Measurements from ENCODE around the gene NHSL2.
"Not testable (repeated sequence)": the region's sequence is repeated elsewhere in the genome, so short reads cannot be mapped to it uniquely, and the experiment has no call there.

Gene NHSL2

GRCh38 chrX:71923516-71923915 is 12.9 kb downstream of the NHSL2 start:
- DNase-seq (ENCODE audit: low read depth in 3 of 3), result no peak

GRCh38 chrX:71927040-71927439 is 16.4 kb downstream of the NHSL2 start:
- no peak for DNase-seq (ENCODE audit: low read depth in 3 of 3)

GRCh38 chrX:71928856-71929255 is 18.2 kb downstream of the NHSL2 start:
- no peak for DNase-seq (ENCODE audit: low read depth in 3 of 3)

GRCh38 chrX:71930298-71930697 is 19.7 kb downstream of the NHSL2 start:
- DNase-seq (ENCODE audit: low read depth in 3 of 3), result no peak

GRCh38 chrX:71935476-71935875 is 24.8 kb downstream of the NHSL2 start:
- DNase-seq (ENCODE audit: low read depth in 3 of 3), result no peak

- DNase-seq (ENCODE audit: low read depth in 3 of 3), result no peak
Measured at GRCh38 chrX:71936632-71937031, 26.0 kb downstream of the NHSL2 start.

GRCh38 chrX:71938371-71938770 is 27.7 kb downstream of the NHSL2 start:
- no peak for DNase-seq (ENCODE audit: low read depth in 3 of 3)

GRCh38 chrX:71941145-71941544 is 30.5 kb downstream of the NHSL2 start:
- no peak for DNase-seq (ENCODE audit: low read depth in 3 of 3)

GRCh38 chrX:71941776-71942175 is 31.1 kb downstream of the NHSL2 start:
- DNase-seq (ENCODE audit: low read depth in 3 of 3), result no peak

GRCh38 chrX:71944369-71944768 is 33.7 kb downstream of the NHSL2 start:
- DNase-seq (ENCODE audit: low read depth in 3 of 3), result no peak

- DNase-seq (ENCODE audit: low read depth in 3 of 3), result no peak
Measured at GRCh38 chrX:71945237-71945805, 34.7 kb downstream of the NHSL2 start.

- DNase-seq (ENCODE audit: low read depth in 3 of 3), result no peak
Measured at GRCh38 chrX:71949363-71949762, 38.7 kb downstream of the NHSL2 start.

- DNase-seq (ENCODE audit: low read depth in 3 of 3), result no peak
Measured at GRCh38 chrX:71949844-71950445, 39.3 kb downstream of the NHSL2 start.

- DNase-seq (ENCODE audit: low read depth in 3 of 3), result no peak
Measured at GRCh38 chrX:71953391-71953790, 42.7 kb downstream of the NHSL2 start.

- no peak for DNase-seq (ENCODE audit: low read depth in 3 of 3)
Measured at GRCh38 chrX:71953946-71954345, 43.3 kb downstream of the NHSL2 start.

GRCh38 chrX:71954458-71954857 is 43.8 kb downstream of the NHSL2 start:
- no peak for DNase-seq (ENCODE audit: low read depth in 3 of 3)

GRCh38 chrX:71955530-71956120 is 45.0 kb downstream of the NHSL2 start:
- DNase-seq (ENCODE audit: low read depth in 3 of 3), result no peak

- no peak for DNase-seq (ENCODE audit: low read depth in 3 of 3)
Measured at GRCh38 chrX:71958281-71958675, 47.6 kb downstream of the NHSL2 start.

- not testable (repeated sequence) for DNase-seq (ENCODE audit: low read depth in 3 of 3)
Measured at GRCh38 chrX:71964184-71964583, 53.5 kb downstream of the NHSL2 start.

- DNase-seq (ENCODE audit: low read depth in 3 of 3), result no peak
Measured at GRCh38 chrX:71974916-71975315, 64.3 kb downstream of the NHSL2 start.

GRCh38 chrX:71976753-71977152 is 66.1 kb downstream of the NHSL2 start:
- no peak for DNase-seq (ENCODE audit: low read depth in 3 of 3)

- DNase-seq (ENCODE audit: low read depth in 3 of 3), result no peak
Measured at GRCh38 chrX:71978164-71978563, 67.5 kb downstream of the NHSL2 start.

- no peak for DNase-seq (ENCODE audit: low read depth in 3 of 3)
Measured at GRCh38 chrX:71989768-71990426, 79.3 kb downstream of the NHSL2 start.
